GM18907 (cell line): ENCODE data around the gene GPC5.
A peak's percentile ranks its signal among the peaks of the same experiment; 100 is the strongest.

ENCODE experiments used
- ATAC-seq: cut with Tn5 transposase; IDR thresholded peaks from one replicate; pipeline ENCODE4 v1.9.1; 2021; ENCODE audit warnings: mild to moderate bottlenecking, moderate library complexity; ENCODE audit not compliant: unreplicated experiment

GPC5 gene

GRCh38 chr13:92122186-92122853 lies 723.9 kb downstream of the GPC5 start:
- no peak for ATAC-seq

GRCh38 chr13:92126399-92126798 lies 728.0 kb downstream of the GPC5 start:
- ATAC-seq = no peak

GRCh38 chr13:92135509-92135908 lies 737.1 kb downstream of the GPC5 start:
- ATAC-seq = no peak

- no peak for ATAC-seq
Observed at GRCh38 chr13:92136449-92137155, 738.2 kb downstream of the GPC5 start.

GRCh38 chr13:92137520-92137919 lies 739.1 kb downstream of the GPC5 start:
- no peak for ATAC-seq

- ATAC-seq = no peak
Observed at GRCh38 chr13:92143766-92144165, 745.3 kb downstream of the GPC5 start.

- ATAC-seq = no peak
Observed at GRCh38 chr13:92150606-92151005, 752.2 kb downstream of the GPC5 start.

- no peak for ATAC-seq
Observed at GRCh38 chr13:92158346-92158745, 759.9 kb downstream of the GPC5 start.

GRCh38 chr13:92164822-92165221 lies 766.4 kb downstream of the GPC5 start:
- no peak for ATAC-seq

GRCh38 chr13:92172191-92172590 lies 773.8 kb downstream of the GPC5 start:
- no peak for ATAC-seq

- no peak for ATAC-seq
Observed at GRCh38 chr13:92173254-92173653, 774.8 kb downstream of the GPC5 start.

- ATAC-seq = peak; percentile 63
Observed at GRCh38 chr13:92175330-92175729, 776.9 kb downstream of the GPC5 start.

- no peak for ATAC-seq
Observed at GRCh38 chr13:92177966-92178365, 779.5 kb downstream of the GPC5 start.

- ATAC-seq = no peak
Observed at GRCh38 chr13:92179223-92179622, 780.8 kb downstream of the GPC5 start.

GRCh38 chr13:92187378-92187989 lies 789.1 kb downstream of the GPC5 start:
- peak; percentile 88 for ATAC-seq

GRCh38 chr13:92188574-92188973 lies 790.2 kb downstream of the GPC5 start:
- no peak for ATAC-seq

GRCh38 chr13:92196591-92197256 lies 798.3 kb downstream of the GPC5 start:
- ATAC-seq = no peak

GRCh38 chr13:92197669-92198068 lies 799.2 kb downstream of the GPC5 start:
- ATAC-seq = no peak

GRCh38 chr13:92218615-92219014 lies 820.2 kb downstream of the GPC5 start:
- no peak for ATAC-seq

- no peak for ATAC-seq
Observed at GRCh38 chr13:92221916-92222315, 823.5 kb downstream of the GPC5 start.

GRCh38 chr13:92224052-92224821 lies 825.8 kb downstream of the GPC5 start:
- ATAC-seq = no peak
